Measurements from ENCODE around the gene NT5DC3. TPM values are rescaled to one million over a fixed set of nuclear protein-coding genes. Genes with fewer than 3 reads are reported as not detected.

NT5DC3 gene
- total RNA-seq, 2 donors from 2014 or later, result 2.3 to 2.4 TPM

DNA sequence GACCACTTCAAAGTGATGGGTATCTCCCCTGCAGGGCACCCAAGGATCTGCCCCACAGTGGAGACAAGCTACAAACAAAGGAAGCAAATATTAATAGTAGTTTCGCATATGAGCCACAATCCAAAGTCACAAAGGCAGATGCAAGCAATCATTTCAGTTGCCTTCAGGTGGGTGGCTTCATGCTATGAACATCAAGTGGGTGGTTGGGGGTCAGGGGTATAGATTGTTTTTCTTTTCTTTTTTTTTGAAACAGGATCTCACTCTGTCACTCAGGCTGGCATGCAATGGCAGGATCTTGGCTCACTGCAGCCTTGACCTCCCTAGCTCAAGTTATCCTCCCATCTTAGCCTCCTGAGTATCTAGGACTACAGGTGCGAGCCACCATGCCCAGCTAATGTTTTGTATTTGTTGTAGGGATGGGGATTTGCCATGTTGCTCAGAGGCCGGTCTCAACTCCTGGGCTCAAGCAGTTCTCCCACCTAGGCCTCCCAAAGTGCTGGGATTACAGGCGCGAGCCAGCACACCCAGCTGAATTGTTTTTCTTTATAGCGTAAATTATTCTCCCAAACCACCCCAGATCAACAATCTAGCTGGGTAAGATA lies 13.4 kb upstream of the NT5DC3 start:
- no peak overlapping the region for H3K27ac ChIP-seq
- no peaks in the 10 kb centered on the region for H3K27me3 ChIP-seq
- no peaks in the 10 kb centered on the region for H3K4me1 ChIP-seq

DNA sequence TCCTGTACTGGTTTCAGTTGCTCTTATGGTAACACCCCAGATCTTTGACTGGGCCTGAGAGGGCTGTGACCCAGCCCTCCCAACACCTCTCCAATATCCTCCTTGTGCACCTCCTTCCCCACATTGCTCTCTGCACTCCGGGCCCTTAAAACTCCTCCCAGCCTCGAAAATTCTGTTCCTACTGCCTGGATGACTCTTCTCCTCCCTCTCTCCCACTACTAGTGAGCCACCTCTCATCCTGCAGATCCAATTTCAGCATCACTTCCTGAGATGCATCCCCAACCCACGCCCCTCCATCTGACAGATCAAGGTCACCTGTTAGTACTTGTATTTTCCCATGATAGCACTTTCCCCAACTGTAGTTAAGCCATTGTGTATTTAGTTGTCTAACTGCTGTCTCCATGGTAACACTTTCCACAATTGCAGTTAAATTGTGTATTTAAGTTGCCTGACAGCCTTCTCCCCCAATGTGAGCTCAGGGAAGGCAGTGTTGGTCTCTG lies 11.5 kb upstream of the NT5DC3 start:
- Histone ChIP-seq H3K27ac (no peak overlapping the region), H3K4me3 (no peak overlapping the region), H3K36me3 (no peaks in the 10 kb centered on the region), H3K9me3 (no peaks in the 10 kb centered on the region), H3K27me3 (no peaks in the 10 kb centered on the region), H3K4me1 (no peaks in the 10 kb centered on the region)
- DNase-seq (ENCODE audit: low spot score), result no peak
- TF ChIP-seq, protein P1, sequence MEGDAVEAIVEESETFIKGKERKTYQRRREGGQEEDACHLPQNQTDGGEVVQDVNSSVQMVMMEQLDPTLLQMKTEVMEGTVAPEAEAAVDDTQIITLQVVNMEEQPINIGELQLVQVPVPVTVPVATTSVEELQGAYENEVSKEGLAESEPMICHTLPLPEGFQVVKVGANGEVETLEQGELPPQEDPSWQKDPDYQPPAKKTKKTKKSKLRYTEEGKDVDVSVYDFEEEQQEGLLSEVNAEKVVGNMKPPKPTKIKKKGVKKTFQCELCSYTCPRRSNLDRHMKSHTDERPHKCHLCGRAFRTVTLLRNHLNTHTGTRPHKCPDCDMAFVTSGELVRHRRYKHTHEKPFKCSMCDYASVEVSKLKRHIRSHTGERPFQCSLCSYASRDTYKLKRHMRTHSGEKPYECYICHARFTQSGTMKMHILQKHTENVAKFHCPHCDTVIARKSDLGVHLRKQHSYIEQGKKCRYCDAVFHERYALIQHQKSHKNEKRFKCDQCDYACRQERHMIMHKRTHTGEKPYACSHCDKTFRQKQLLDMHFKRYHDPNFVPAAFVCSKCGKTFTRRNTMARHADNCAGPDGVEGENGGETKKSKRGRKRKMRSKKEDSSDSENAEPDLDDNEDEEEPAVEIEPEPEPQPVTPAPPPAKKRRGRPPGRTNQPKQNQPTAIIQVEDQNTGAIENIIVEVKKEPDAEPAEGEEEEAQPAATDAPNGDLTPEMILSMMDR (IDR thresholded peaks at IDR 0.05), result no peak

More for the DNA sequence above, 13.4 kb upstream of the NT5DC3 start:
- H3K36me3 ChIP-seq, result no peaks in the 10 kb centered on the region
- H3K9me3 ChIP-seq, result no peaks in the 10 kb centered on the region
- TF ChIP-seq, protein P1 (IDR thresholded peaks at IDR 0.05), result no peak
- no peak for DNase-seq (ENCODE audit: low spot score)
- no peak overlapping the region for H3K4me3 ChIP-seq

DNA sequence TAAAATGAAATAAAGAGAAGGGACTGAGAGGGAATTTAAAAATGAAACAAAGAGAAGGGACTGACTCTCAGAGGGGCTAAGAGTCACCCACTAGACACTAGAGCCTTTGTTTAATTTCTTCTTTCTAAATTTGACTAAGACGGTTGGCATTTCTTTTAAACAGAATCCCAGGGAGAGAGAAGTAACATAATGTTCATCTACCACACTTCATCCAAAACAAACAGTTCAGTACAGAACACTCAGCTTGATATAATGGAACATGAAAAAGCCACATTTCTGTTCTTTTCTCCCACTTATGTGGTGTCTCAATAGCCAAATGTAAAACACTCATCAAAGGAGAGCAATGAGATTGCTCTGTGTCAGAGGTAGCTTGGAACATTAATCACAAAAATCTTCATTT lies 10.1 kb upstream of the NT5DC3 start:
- H3K9me3 ChIP-seq, result no peaks in the 10 kb centered on the region
- TF ChIP-seq, protein P1 (IDR thresholded peaks at IDR 0.05), result no peak
- no peaks in the 10 kb centered on the region for H3K27me3 ChIP-seq
- no peaks in the 10 kb centered on the region for H3K36me3 ChIP-seq
- no peak overlapping the region for H3K4me3 ChIP-seq
- H3K4me1 ChIP-seq, result no peaks in the 10 kb centered on the region
- no peak overlapping the region for H3K27ac ChIP-seq
- DNase-seq (ENCODE audit: low spot score), result no peak

DNA sequence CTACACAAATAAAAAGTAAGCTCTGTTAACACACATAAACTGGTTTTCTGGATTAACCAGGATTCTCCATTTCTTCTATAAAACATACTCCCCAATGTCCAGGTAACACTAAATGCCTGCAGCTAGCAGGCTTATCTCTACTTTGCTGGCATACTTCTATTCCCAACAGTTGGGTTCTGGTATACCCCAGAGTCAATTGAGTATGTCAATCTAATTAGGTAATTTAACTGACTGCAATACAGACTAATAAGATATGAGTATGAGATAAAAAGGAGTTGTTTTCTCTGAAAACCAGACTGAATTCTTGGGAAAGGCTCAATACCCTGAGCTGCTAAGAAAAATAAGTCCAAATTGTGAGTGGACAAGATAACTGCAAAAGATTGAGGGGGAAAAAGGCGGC lies 9.4 kb upstream of the NT5DC3 start:
- Histone ChIP-seq H3K9me3 (no peaks in the 10 kb centered on the region), H3K27ac (no peak overlapping the region), H3K27me3 (no peaks in the 10 kb centered on the region), H3K36me3 (no peaks in the 10 kb centered on the region), H3K4me1 (no peaks in the 10 kb centered on the region), H3K4me3 (no peak overlapping the region)
- DNase-seq (ENCODE audit: low spot score), result no peak
- TF ChIP-seq, protein P1 (IDR thresholded peaks at IDR 0.05), result no peak

DNA sequence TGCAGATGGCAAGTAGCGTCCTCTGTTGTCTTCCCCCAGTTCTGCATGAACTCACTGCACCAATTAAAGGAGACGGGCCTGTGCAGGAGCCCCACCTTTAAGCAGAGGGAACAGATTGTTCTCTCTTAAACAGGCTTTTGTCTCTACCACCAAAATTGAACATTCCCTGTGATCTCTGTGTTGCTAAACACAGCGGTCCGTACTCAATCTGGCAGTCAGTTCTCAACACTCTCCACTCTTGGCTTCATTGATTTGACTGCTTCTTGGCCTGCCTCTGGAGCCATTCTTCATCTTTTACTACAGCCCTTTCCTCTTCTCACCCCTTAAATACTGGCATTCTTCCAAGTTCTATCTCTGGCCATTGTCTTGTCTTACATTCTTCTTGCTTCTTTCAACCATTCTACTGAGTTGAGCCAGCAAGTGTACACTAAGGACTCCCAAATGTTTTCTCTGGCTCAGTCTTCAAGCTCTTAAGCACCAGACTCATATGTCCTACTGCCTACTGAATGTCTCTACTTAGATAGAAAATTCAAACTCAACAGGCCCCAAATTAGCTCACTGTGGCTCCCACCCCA lies 8.0 kb upstream of the NT5DC3 start:
- no peaks in the 10 kb centered on the region for H3K9me3 ChIP-seq
- no peaks in the 10 kb centered on the region for H3K36me3 ChIP-seq
- no peaks in the 10 kb centered on the region for H3K4me1 ChIP-seq
- DNase-seq (ENCODE audit: low spot score), result no peak
- H3K27me3 ChIP-seq, result no peaks in the 10 kb centered on the region
- no peak overlapping the region for H3K27ac ChIP-seq
- no peak overlapping the region for H3K4me3 ChIP-seq
- TF ChIP-seq, protein P1 (IDR thresholded peaks at IDR 0.05), result no peak

Measured in right atrium auricular region (tissue), 2 donors.